DOHH2 (cell line): Measurements from ENCODE around the gene DSCAM.

Experiments used
- EZH2phosphoT487 ChIP-seq: fragments of 200-600 bp; sonication (generic); IDR thresholded peaks from 2 replicates; pipeline ENCODE4 v1.6.1; 2017; ENCODE audit warnings: borderline replicate concordance, mild to moderate bottlenecking, antibody characterized with exemption, low read length, moderate library complexity, mixed read lengths
- TF ChIP-seq, protein P1 (sequence below): fragments of 200-600 bp; sonication (generic); IDR thresholded peaks from one replicate; pipeline ENCODE4 v1.5.1; 2014; ENCODE audit warnings: antibody characterized with exemption, mild to moderate bottlenecking, low read depth, low read length; ENCODE audit not compliant: poor library complexity, severe bottlenecking

DNA sequence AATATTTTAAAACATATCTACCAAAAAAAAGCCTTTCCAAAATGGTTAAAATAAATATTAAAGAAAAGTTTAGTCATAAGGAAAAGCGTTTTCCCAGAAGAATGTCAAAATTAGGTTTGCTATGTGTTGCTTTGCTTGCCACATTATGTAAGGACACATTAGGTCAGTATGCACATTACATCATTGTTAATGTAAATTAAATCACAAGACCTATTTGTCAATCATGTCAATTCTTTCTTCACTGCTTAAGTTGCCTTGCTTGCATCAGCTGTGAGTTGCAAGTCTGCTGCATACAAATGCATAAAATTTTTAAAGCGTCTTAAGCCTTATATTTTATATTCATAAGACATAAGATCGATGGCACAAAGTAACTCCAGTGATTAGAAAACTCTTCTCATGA lies 530.9 kb downstream of the DSCAM start:
- TF ChIP-seq, protein P1, sequence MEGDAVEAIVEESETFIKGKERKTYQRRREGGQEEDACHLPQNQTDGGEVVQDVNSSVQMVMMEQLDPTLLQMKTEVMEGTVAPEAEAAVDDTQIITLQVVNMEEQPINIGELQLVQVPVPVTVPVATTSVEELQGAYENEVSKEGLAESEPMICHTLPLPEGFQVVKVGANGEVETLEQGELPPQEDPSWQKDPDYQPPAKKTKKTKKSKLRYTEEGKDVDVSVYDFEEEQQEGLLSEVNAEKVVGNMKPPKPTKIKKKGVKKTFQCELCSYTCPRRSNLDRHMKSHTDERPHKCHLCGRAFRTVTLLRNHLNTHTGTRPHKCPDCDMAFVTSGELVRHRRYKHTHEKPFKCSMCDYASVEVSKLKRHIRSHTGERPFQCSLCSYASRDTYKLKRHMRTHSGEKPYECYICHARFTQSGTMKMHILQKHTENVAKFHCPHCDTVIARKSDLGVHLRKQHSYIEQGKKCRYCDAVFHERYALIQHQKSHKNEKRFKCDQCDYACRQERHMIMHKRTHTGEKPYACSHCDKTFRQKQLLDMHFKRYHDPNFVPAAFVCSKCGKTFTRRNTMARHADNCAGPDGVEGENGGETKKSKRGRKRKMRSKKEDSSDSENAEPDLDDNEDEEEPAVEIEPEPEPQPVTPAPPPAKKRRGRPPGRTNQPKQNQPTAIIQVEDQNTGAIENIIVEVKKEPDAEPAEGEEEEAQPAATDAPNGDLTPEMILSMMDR: no peak
- TF ChIP-seq EZH2phosphoT487: no peak
